Hepatocyte (in vitro differentiated cells): ENCODE results near the gene HBB. TPM values are rescaled to one million over a fixed set of nuclear protein-coding genes. Genes with fewer than 3 reads are reported as not detected.

Source experiments
- DNase-seq: peaks from one replicate; pipeline ENCODE4 v3.0.0-alpha.2; 2016; ENCODE audit warnings: low spot score
- H2AFZ ChIP-seq: fragments of 200-600 bp; sonication (generic); 2 replicates; pipeline ENCODE4 v1.6.0; 2016; ENCODE audit warnings: antibody characterized with exemption, mild to moderate bottlenecking
- H3K27ac ChIP-seq: fragments of 200-600 bp; sonication (generic); 2 replicates; pipeline ENCODE4 v1.5.1; 2016; ENCODE audit warnings: mild to moderate bottlenecking
- H3K27me3 ChIP-seq: fragments of 200-600 bp; sonication (generic); 2 replicates; pipeline ENCODE4 v1.6.1; 2016
- H3K36me3 ChIP-seq: fragments of 200-600 bp; sonication (generic); replicated peaks from 2 replicates; pipeline ENCODE4 v1.5.1; 2016; ENCODE audit warnings: low read depth; ENCODE audit not compliant: insufficient read depth
- H3K4me1 ChIP-seq: fragments of 200-600 bp; sonication (generic); 2 replicates; pipeline ENCODE4 v1.5.1; 2016; ENCODE audit warnings: mild to moderate bottlenecking, moderate library complexity; ENCODE audit not compliant: insufficient read depth
- H3K4me2 ChIP-seq: fragments of 200-600 bp; sonication (generic); 2 replicates; pipeline ENCODE4 v1.6.0; 2016
- H3K4me3 ChIP-seq: fragments of 200-600 bp; sonication (generic); 2 replicates; pipeline ENCODE4 v1.5.1; 2016; ENCODE audit warnings: mild to moderate bottlenecking
- H3K79me2 ChIP-seq: fragments of 200-600 bp; sonication (generic); 2 replicates; pipeline ENCODE4 v1.6.0; 2017; ENCODE audit warnings: mild to moderate bottlenecking
- H3K9me2 ChIP-seq: fragments of 200-600 bp; sonication (generic); replicated peaks from 2 replicates; pipeline ENCODE4 v1.6.0; 2017; ENCODE audit warnings: mild to moderate bottlenecking; ENCODE audit not compliant: insufficient read depth
- H3K9me3 ChIP-seq: fragments of 200-600 bp; sonication (generic); 2 replicates; pipeline ENCODE4 v1.5.1; 2016; ENCODE audit warnings: low read depth, mild to moderate bottlenecking
- H4K20me1 ChIP-seq: fragments of 200-600 bp; sonication (generic); 2 replicates; pipeline ENCODE4 v1.6.0; 2016; ENCODE audit warnings: mild to moderate bottlenecking; ENCODE audit not compliant: insufficient read depth, poor library complexity, severe bottlenecking
- CTCF ChIP-seq: fragments of 200-600 bp; sonication (generic); IDR thresholded peaks from 2 replicates; pipeline ENCODE4 v1.5.1; 2016; ENCODE audit warnings: antibody characterized with exemption, mild to moderate bottlenecking; ENCODE audit not compliant: poor library complexity
- EZH2 ChIP-seq: fragments of 200-600 bp; sonication (generic); IDR thresholded peaks from 2 replicates; pipeline ENCODE4 v1.6.1; 2016; ENCODE audit warnings: antibody characterized with exemption, mild to moderate bottlenecking, borderline replicate concordance
- EZH2phosphoT487 ChIP-seq: fragments of 200-600 bp; sonication (generic); IDR thresholded peaks from one replicate; pipeline ENCODE4 v1.6.1; 2018; ENCODE audit warnings: antibody characterized with exemption, mild to moderate bottlenecking, low read depth, moderate library complexity; ENCODE audit not compliant: unreplicated experiment, severe bottlenecking
- WGBS: methylation state at CpG from one replicate; pipeline ENCODE4 v1.1.6; 2016; ENCODE audit warnings: low lambda C conversion rate; ENCODE audit errors: missing lambda C conversion rate; 5-methylcytosine and 5-hydroxymethylcytosine counted together
- polyA plus RNA-seq: library from polyadenylated mRNA; unstranded; fragments of >200 nt; fragmentation: Nextera tagmentation; extraction: Ambion mirVana; gene quantifications from 2 replicates; pipeline ENCODE4 v1.2.1, GENCODE V29; 2016
- total RNA-seq: library from RNA; depleted of rRNA; stranded (reverse); fragments of >200 nt; gene quantifications from 2 replicates; pipeline ENCODE4 v1.2.3, GENCODE V29; 2014

HBB gene
- total and polyA plus RNA-seq, 2 experiments from 2014 or later, result not detected

- no peaks in the 10 kb centered on the region for H3K9me2 ChIP-seq
- no peaks in the 10 kb centered on the region for H4K20me1 ChIP-seq
- no peaks in the 10 kb centered on the region for H3K9me3 ChIP-seq
- H3K27me3 ChIP-seq, result no peaks in the 10 kb centered on the region
- no peak overlapping the region for H2AFZ ChIP-seq
- TF ChIP-seq CTCF (no peak), EZH2 (no peak), EZH2phosphoT487 (no peak)
- no peaks in the 10 kb centered on the region for H3K79me2 ChIP-seq
- H3K27ac ChIP-seq, result no peak overlapping the region
- H3K4me2 ChIP-seq, result no peak overlapping the region
- H3K36me3 ChIP-seq, result no peaks in the 10 kb centered on the region
- no peak for DNase-seq
- H3K4me3 ChIP-seq, result no peak overlapping the region
- H3K4me1 ChIP-seq, result no peaks in the 10 kb centered on the region
- 68% methylated on average over 4 of the region's 4 CpGs for WGBS
Measured at GRCh38 chr11:5272395-5273017, 45.6 kb upstream of the HBB start.

GRCh38 chr11:5269715-5270147 is 42.9 kb upstream of the HBB start, which contains the start of gene HBE1:
TSS of gene HBE1 (minus strand) at chr11:5269945. CDS start at chr11:5269890, 55 bp downstream.
- Histone ChIP-seq H3K27ac (no peak within 1 kb of the TSS), H3K9me2 (no peaks in the 10 kb centered on the region), H3K27me3 (no peaks in the 10 kb centered on the region), H3K9me3 (no peaks in the 10 kb centered on the region), H3K4me2 (no peak within 1 kb of the TSS), H3K4me1 (no peaks in the 10 kb centered on the region), H4K20me1 (no peaks in the 10 kb centered on the region), H3K4me3 (no peak within 1 kb of the TSS), H2AFZ (no peak within 1 kb of the TSS), H3K36me3 (no peaks in the 10 kb centered on the region), H3K79me2 (no peaks in the 10 kb centered on the region)
- no peak for TF ChIP-seq CTCF
- TF ChIP-seq EZH2phosphoT487, result no peak
- no peak for TF ChIP-seq EZH2
- WGBS, result 74% methylated on average over 4 of the region's 4 CpGs
- no peak for DNase-seq

GRCh38 chr11:5267033-5267563 is 40.2 kb upstream of the HBB start:
- no peaks in the 10 kb centered on the region for H4K20me1 ChIP-seq
- H3K9me3 ChIP-seq, result no peaks in the 10 kb centered on the region
- H2AFZ ChIP-seq, result no peak overlapping the region
- WGBS, result 85% methylated on average over 2 of the region's 2 CpGs
- DNase-seq, result no peak
- H3K36me3 ChIP-seq, result no peaks in the 10 kb centered on the region
- no peaks in the 10 kb centered on the region for H3K4me1 ChIP-seq
- no peak for TF ChIP-seq EZH2phosphoT487
- no peak for TF ChIP-seq CTCF
- H3K4me2 ChIP-seq, result no peak overlapping the region
- H3K27ac ChIP-seq, result no peak overlapping the region
- H3K4me3 ChIP-seq, result no peak overlapping the region
- no peaks in the 10 kb centered on the region for H3K9me2 ChIP-seq
- H3K79me2 ChIP-seq, result no peaks in the 10 kb centered on the region
- H3K27me3 ChIP-seq, result no peaks in the 10 kb centered on the region
